GM21390 (cell line): Measurements from ENCODE around the gene PPP2R3A.
A peak's percentile ranks its signal among the peaks of the same experiment; 100 is the strongest.
"Not testable (repeated sequence)": the region's sequence is repeated elsewhere in the genome, so short reads cannot be mapped to it uniquely, and the experiment has no call there.

Source experiments
- ATAC-seq: cut with Tn5 transposase; IDR thresholded peaks from one replicate; pipeline ENCODE4 v1.9.1; 2021; ENCODE audit not compliant: unreplicated experiment

The PPP2R3A gene

GRCh38 chr3:136078421-136079364 is 113.2 kb downstream of the PPP2R3A start:
- no peak for ATAC-seq

- ATAC-seq = not testable (repeated sequence)
Measured at GRCh38 chr3:136083641-136084382, 118.3 kb downstream of the PPP2R3A start.

- not testable (repeated sequence) for ATAC-seq
Measured at GRCh38 chr3:136085067-136085466, 119.5 kb downstream of the PPP2R3A start.

- ATAC-seq = no peak
Measured at GRCh38 chr3:136093771-136094170, 128.2 kb downstream of the PPP2R3A start.

GRCh38 chr3:136105044-136105443 is 139.5 kb downstream of the PPP2R3A start:
- ATAC-seq = no peak

GRCh38 chr3:136106101-136106500 is 140.6 kb downstream of the PPP2R3A start:
- ATAC-seq = no peak

GRCh38 chr3:136109499-136109898 is 144.0 kb downstream of the PPP2R3A start:
- peak; percentile 97 for ATAC-seq

- ATAC-seq = no peak
Measured at GRCh38 chr3:136110481-136110880, 145.0 kb downstream of the PPP2R3A start.

- ATAC-seq = no peak
Measured at GRCh38 chr3:136114421-136114820, 148.9 kb downstream of the PPP2R3A start.

- ATAC-seq = not testable (repeated sequence)
Measured at GRCh38 chr3:136119332-136119731, 153.8 kb downstream of the PPP2R3A start.

GRCh38 chr3:136119783-136120182 is 154.3 kb downstream of the PPP2R3A start:
- not testable (repeated sequence) for ATAC-seq

GRCh38 chr3:136120373-136121348 is 155.1 kb downstream of the PPP2R3A start:
- ATAC-seq = peak; percentile 92

- ATAC-seq = no peak
Measured at GRCh38 chr3:136122006-136122405, 156.5 kb downstream of the PPP2R3A start.

GRCh38 chr3:136131647-136132046 is 166.1 kb downstream of the PPP2R3A start:
- not testable (repeated sequence) for ATAC-seq

GRCh38 chr3:136134091-136134490 is 168.6 kb downstream of the PPP2R3A start:
- no peak for ATAC-seq

GRCh38 chr3:136135039-136135802 is 169.7 kb downstream of the PPP2R3A start:
- ATAC-seq = no peak

GRCh38 chr3:136136454-136136853 is 170.9 kb downstream of the PPP2R3A start:
- no peak for ATAC-seq

GRCh38 chr3:136141291-136141785 is 175.8 kb downstream of the PPP2R3A start:
- no peak for ATAC-seq

GRCh38 chr3:136141891-136142290 is 176.4 kb downstream of the PPP2R3A start:
- ATAC-seq = no peak

- no peak for ATAC-seq
Measured at GRCh38 chr3:136142592-136142991, 177.1 kb downstream of the PPP2R3A start.
